Colonic mucosa (tissue), 4 donors: ENCODE data around the gene GXYLT2. TPM values are rescaled to one million over a fixed set of nuclear protein-coding genes. Genes with fewer than 3 reads are reported as not detected.
"Not testable (repeated sequence)": the region's sequence is repeated elsewhere in the genome, so short reads cannot be mapped to it uniquely, and the experiment has no call there.

ENCODE experiments used
- DNase-seq: peaks from one replicate; pipeline ENCODE4 v3.0.0-alpha.2; 2020
- H3K27ac ChIP-seq: fragments of 200-600 bp; one replicate; pipeline ENCODE4 v1.8.0; 2021
- H3K27me3 ChIP-seq: fragments of 200-600 bp; one replicate; pipeline ENCODE4 v1.8.0; 2021
- H3K36me3 ChIP-seq: fragments of 200-600 bp; one replicate; pipeline ENCODE4 v1.8.0; 2021
- H3K4me1 ChIP-seq: fragments of 200-600 bp; one replicate; pipeline ENCODE4 v1.8.0; 2021; ENCODE audit warnings: mild to moderate bottlenecking
- H3K4me3 ChIP-seq: fragments of 200-600 bp; one replicate; pipeline ENCODE4 v1.8.0; 2021
- H3K9ac ChIP-seq, 2 donors: one replicate each; pipeline ENCODE4 v1.7.0; 2013; ENCODE audit warnings: control low read depth in 2 of 2, low read depth in 2 of 2, low read length in 2 of 2
- H3K9me3 ChIP-seq: fragments of 200-600 bp; one replicate; pipeline ENCODE4 v1.8.0; 2021
- CTCF ChIP-seq: fragments of 200-600 bp; IDR thresholded peaks from one replicate; pipeline ENCODE4 v1.8.0; 2022; ENCODE audit warnings: antibody characterized with exemption, mild to moderate bottlenecking
- intact Hi-C: fragments of 100-400 bp; cut with DNase I; formaldehyde crosslinking; loops from one replicate; pipeline ENCODE4 v1.14.1; 2022
- total RNA-seq, 2 donors: library from RNA; stranded (reverse); fragmentation: NEBNext Ultra II Directional in 1 of 2; extraction: Animal tissue kit (Norgen Biotek cat#: 25700) in 1 of 2; gene quantifications; one replicate each; pipeline ENCODE4 v1.2.1, GENCODE V29; 2021
- donor health status: healthy.
- donor health status: DM: no; HTN: no; CAD: no.
- donor health status: DM: no; HTN: no; CAD: no.

GXYLT2 gene
- total RNA-seq, 2 donors from 2014 or later: 7.3 to 8.4 TPM

GRCh38 chr3:72998466-72998865 lies 110.6 kb downstream of the GXYLT2 start:
- no peak for TF ChIP-seq CTCF
- H3K27me3 ChIP-seq: no peaks in the 10 kb centered on the region
- H3K27ac ChIP-seq: no peak overlapping the region
- H3K4me3 ChIP-seq: peak overlapping the region; percentile 79
- DNase-seq: no peak
- no peaks in the 10 kb centered on the region for H3K36me3 ChIP-seq
- intact Hi-C loops: loop anchor here (5.0 kb wide), 1 partner anchor 51 kb away; no protein-coding TSS in a partner anchor
- peaks cover 20% of the 10 kb centered on the region for H3K4me1 ChIP-seq
- no peaks in the 10 kb centered on the region for H3K9me3 ChIP-seq
- H3K9ac ChIP-seq: peak overlapping the region in 1 of 2 donors; percentile 42

- Histone ChIP-seq H3K9ac (no peak overlapping the region), H3K36me3 (no peaks in the 10 kb centered on the region)
These were observed 112.1 kb downstream of the GXYLT2 start for GRCh38 chr3:72999951-73000350.

GRCh38 chr3:73003050-73003449 lies 115.2 kb downstream of the GXYLT2 start:
- H3K27ac ChIP-seq, H3K4me3 ChIP-seq: not testable (repeated sequence)

More at GRCh38 chr3:72999951-73000350, 112.1 kb downstream of the GXYLT2 start:
- H3K27ac ChIP-seq: no peak overlapping the region
- no peaks in the 10 kb centered on the region for H3K27me3 ChIP-seq
- no peaks in the 10 kb centered on the region for H3K9me3 ChIP-seq
- peaks cover 20% of the 10 kb centered on the region for H3K4me1 ChIP-seq
- no peak overlapping the region for H3K4me3 ChIP-seq
- intact Hi-C loops: loop anchor here (5.0 kb wide), 1 partner anchor 53 kb away; no protein-coding TSS in a partner anchor
- TF ChIP-seq CTCF: no peak
- no peak for DNase-seq

GRCh38 chr3:73004316-73004715 lies 116.5 kb downstream of the GXYLT2 start:
- peaks cover 3% of the 10 kb centered on the region for H3K4me1 ChIP-seq
- no peaks in the 10 kb centered on the region for H3K36me3 ChIP-seq
- DNase-seq: no peak

More at GRCh38 chr3:73003050-73003449, 115.2 kb downstream of the GXYLT2 start:
- H3K9ac ChIP-seq, H3K27me3 ChIP-seq, H3K9me3 ChIP-seq, DNase-seq, intact Hi-C loops, H3K36me3 ChIP-seq: not testable (repeated sequence)
- H3K4me1 ChIP-seq: peaks cover 14% of the 10 kb centered on the region

GRCh38 chr3:73007992-73008712 lies 120.3 kb downstream of the GXYLT2 start:
- H3K4me3 ChIP-seq: no peak overlapping the region
- DNase-seq: no peak
- H3K4me1 ChIP-seq: no peaks in the 10 kb centered on the region
- no peak overlapping the region for H3K9ac ChIP-seq
- no peak for TF ChIP-seq CTCF
- H3K27me3 ChIP-seq: no peaks in the 10 kb centered on the region
- no peaks in the 10 kb centered on the region for H3K9me3 ChIP-seq
- H3K27ac ChIP-seq: no peak overlapping the region
- H3K36me3 ChIP-seq: no peaks in the 10 kb centered on the region
- intact Hi-C loops: no loop called here

More at GRCh38 chr3:73004316-73004715, 116.5 kb downstream of the GXYLT2 start:
- no peak for TF ChIP-seq CTCF
- Histone ChIP-seq H3K27me3 (no peaks in the 10 kb centered on the region), H3K9me3 (no peaks in the 10 kb centered on the region), H3K27ac (no peak overlapping the region), H3K4me3 (no peak overlapping the region), H3K9ac (no peak overlapping the region)
- intact Hi-C loops: no loop called here

- no peak for TF ChIP-seq CTCF
- no peak overlapping the region for H3K27ac ChIP-seq
- no peak overlapping the region for H3K9ac ChIP-seq
- H3K9me3 ChIP-seq: no peaks in the 10 kb centered on the region
- DNase-seq: no peak
- H3K4me1 ChIP-seq: no peaks in the 10 kb centered on the region
- H3K4me3 ChIP-seq: no peak overlapping the region
- no peaks in the 10 kb centered on the region for H3K27me3 ChIP-seq
- H3K36me3 ChIP-seq: no peaks in the 10 kb centered on the region
- intact Hi-C loops: no loop called here
These were observed 121.2 kb downstream of the GXYLT2 start for GRCh38 chr3:73009008-73009407.
